ENCODE results near the gene SFXN5.

- TF ChIP-seq CTCF (IDR thresholded peaks at IDR 0.05) (no peak), POLR2AphosphoS5 (IDR thresholded peaks at IDR 0.05; ENCODE audit: low read depth, low read length) (no peak)
- TF ChIP-seq, protein P1, sequence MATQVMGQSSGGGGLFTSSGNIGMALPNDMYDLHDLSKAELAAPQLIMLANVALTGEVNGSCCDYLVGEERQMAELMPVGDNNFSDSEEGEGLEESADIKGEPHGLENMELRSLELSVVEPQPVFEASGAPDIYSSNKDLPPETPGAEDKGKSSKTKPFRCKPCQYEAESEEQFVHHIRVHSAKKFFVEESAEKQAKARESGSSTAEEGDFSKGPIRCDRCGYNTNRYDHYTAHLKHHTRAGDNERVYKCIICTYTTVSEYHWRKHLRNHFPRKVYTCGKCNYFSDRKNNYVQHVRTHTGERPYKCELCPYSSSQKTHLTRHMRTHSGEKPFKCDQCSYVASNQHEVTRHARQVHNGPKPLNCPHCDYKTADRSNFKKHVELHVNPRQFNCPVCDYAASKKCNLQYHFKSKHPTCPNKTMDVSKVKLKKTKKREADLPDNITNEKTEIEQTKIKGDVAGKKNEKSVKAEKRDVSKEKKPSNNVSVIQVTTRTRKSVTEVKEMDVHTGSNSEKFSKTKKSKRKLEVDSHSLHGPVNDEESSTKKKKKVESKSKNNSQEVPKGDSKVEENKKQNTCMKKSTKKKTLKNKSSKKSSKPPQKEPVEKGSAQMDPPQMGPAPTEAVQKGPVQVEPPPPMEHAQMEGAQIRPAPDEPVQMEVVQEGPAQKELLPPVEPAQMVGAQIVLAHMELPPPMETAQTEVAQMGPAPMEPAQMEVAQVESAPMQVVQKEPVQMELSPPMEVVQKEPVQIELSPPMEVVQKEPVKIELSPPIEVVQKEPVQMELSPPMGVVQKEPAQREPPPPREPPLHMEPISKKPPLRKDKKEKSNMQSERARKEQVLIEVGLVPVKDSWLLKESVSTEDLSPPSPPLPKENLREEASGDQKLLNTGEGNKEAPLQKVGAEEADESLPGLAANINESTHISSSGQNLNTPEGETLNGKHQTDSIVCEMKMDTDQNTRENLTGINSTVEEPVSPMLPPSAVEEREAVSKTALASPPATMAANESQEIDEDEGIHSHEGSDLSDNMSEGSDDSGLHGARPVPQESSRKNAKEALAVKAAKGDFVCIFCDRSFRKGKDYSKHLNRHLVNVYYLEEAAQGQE (IDR thresholded peaks at IDR 0.05; ENCODE audit: insufficient read depth in 1 of 2, low read depth in 2 of 2, low read length in 1 of 2) = no peak
Observed at GRCh38 chr2:72951303-72952095, 120.0 kb downstream of the SFXN5 start.

All from Panc1 (cell line).